H1 (cell line): ENCODE measurements around the gene NKAIN1. TPM values are rescaled to one million over a fixed set of nuclear protein-coding genes. Genes with fewer than 3 reads are reported as not detected.

Source experiments
- CTCF ChIA-PET: fragments of 300-600 bp; sonication (Branson Sonifier 250); formaldehyde crosslinking; loops from one replicate; lab custom pipeline; 2021; ENCODE audit not compliant: partially characterized antibody; lab: Charles Lee
- POLR2A ChIA-PET: fragments of 300-600 bp; sonication (Branson Sonifier 250); formaldehyde crosslinking; loops from one replicate; lab custom pipeline; 2021; ENCODE audit warnings: inconsistent platforms; ENCODE audit not compliant: partially characterized antibody; lab: Charles Lee
- DNase-seq, 2 experiments: peaks; one replicate each; pipeline versions ENCODE4 v3.0.0 to v3.0.0-alpha.2; 2010 to 2022; ENCODE audit warnings: low spot score in 2 of 2, low read depth in 1 of 2, mixed read lengths in 1 of 2
- FAIRE-seq: peaks from 2 replicates; lab custom pipeline; 2011; peaks lifted over from hg19 to GRCh38; lab: Jason Lieb, UNC
- H2AFZ ChIP-seq: 2 replicates; pipeline ENCODE4 v1.8.1; 2012; ENCODE audit warnings: low read length, inconsistent platforms
- H2AK5ac ChIP-seq: 2 replicates; pipeline ENCODE4 v1.6.1; 2013; ENCODE audit warnings: low read depth, low read length
- H2BK120ac ChIP-seq: replicated peaks from 2 replicates; pipeline ENCODE3; 2013; ENCODE audit warnings: low read depth, low read length, inconsistent platforms
- H2BK12ac ChIP-seq: 2 replicates; pipeline ENCODE4 v1.6.1; 2013; ENCODE audit warnings: low read depth, low read length
- H2BK15ac ChIP-seq: 2 replicates; pipeline ENCODE4 v1.6.1; 2013; ENCODE audit warnings: low read length
- H2BK20ac ChIP-seq: 2 replicates; pipeline ENCODE4 v1.6.1; 2013; ENCODE audit warnings: low read length
- H2BK5ac ChIP-seq: 2 replicates; pipeline ENCODE4 v1.6.1; 2013; ENCODE audit warnings: low read depth, low read length
- H3K14ac ChIP-seq: 2 replicates; pipeline ENCODE4 v1.6.1; 2013; ENCODE audit warnings: inconsistent platforms; ENCODE audit not compliant: insufficient read length
- H3K18ac ChIP-seq: 2 replicates; pipeline ENCODE4 v1.6.1; 2013; ENCODE audit warnings: low read length; ENCODE audit errors: extremely low read depth
- H3K23ac ChIP-seq: 2 replicates; pipeline ENCODE4 v1.6.1; 2013; ENCODE audit warnings: inconsistent platforms; ENCODE audit not compliant: insufficient read length
- H3K23me2 ChIP-seq: 2 replicates; pipeline ENCODE4 v1.6.1; 2013; ENCODE audit warnings: low read depth, low read length
- H3K27ac ChIP-seq: 2 replicates; pipeline ENCODE4 v1.6.1; 2011; ENCODE audit warnings: low read depth, low read length, inconsistent platforms
- H3K27me3 ChIP-seq, 4 experiments: replicated peaks in 1 of 4; 1 replicate in 1 of 4; 2 replicates in 3 of 4; pipeline versions ENCODE4 v1.6.1 to v1.8.1; 2011 to 2013; ENCODE audit warnings: low read length in 3 of 4, mild to moderate bottlenecking in 3 of 4, inconsistent platforms in 2 of 4, mixed read lengths in 2 of 4, moderate library complexity in 1 of 4; ENCODE audit not compliant: control insufficient read depth in 3 of 4, insufficient read depth in 3 of 4; ENCODE audit errors: extremely low read depth in 1 of 4
- H3K36me3 ChIP-seq, 4 experiments: 2 replicates each; pipeline versions ENCODE4 v1.6.1 to v1.8.1; 2011 to 2013; ENCODE audit warnings: mild to moderate bottlenecking in 4 of 4, low read length in 3 of 4, moderate library complexity in 2 of 4, control low read depth in 1 of 4, inconsistent platforms in 1 of 4; ENCODE audit not compliant: insufficient read depth in 4 of 4, control insufficient read depth in 2 of 4
- H3K4ac ChIP-seq: replicated peaks from 2 replicates; pipeline ENCODE3; 2013; ENCODE audit warnings: low read length, low read depth, mixed read lengths, inconsistent platforms; ENCODE audit not compliant: insufficient read length
- H3K4me1 ChIP-seq, 4 experiments: replicated peaks in 1 of 4; 1 replicate in 1 of 4; 2 replicates in 3 of 4; pipeline versions ENCODE4 v1.6.1 to v1.8.1; 2011 to 2013; ENCODE audit warnings: low read length in 3 of 4, inconsistent platforms in 2 of 4, mixed read lengths in 1 of 4; ENCODE audit not compliant: insufficient read depth in 4 of 4, control insufficient read depth in 3 of 4
- H3K4me2 ChIP-seq, 2 experiments: 2 replicates each; pipeline versions ENCODE4 v1.6.1 to v1.8.1; 2011 to 2013; ENCODE audit warnings: low read depth in 2 of 2, low read length in 2 of 2, control low read depth in 1 of 2, inconsistent platforms in 1 of 2, mild to moderate bottlenecking in 1 of 2; ENCODE audit not compliant: insufficient read depth in 1 of 2
- H3K4me3 ChIP-seq, 4 experiments: fragments of 200-600, 300-600 bp in 1 of 4; sonication (generic), shearing (Covaris generic), sonication (Bioruptor Twin) in 1 of 4; 2 replicates each; pipeline versions ENCODE4 v1.5.1 to v1.8.1; 2011 to 2016; ENCODE audit warnings: low read length in 4 of 4, low read depth in 3 of 4, control low read depth in 2 of 4, inconsistent platforms in 2 of 4, mild to moderate bottlenecking in 2 of 4, mixed read lengths in 1 of 4, moderate library complexity in 1 of 4; ENCODE audit not compliant: insufficient read depth in 2 of 4; ENCODE audit errors: extremely low read depth in 1 of 4
- H3K56ac ChIP-seq: replicated peaks from 2 replicates; pipeline ENCODE3; 2013; ENCODE audit warnings: low read depth, mild to moderate bottlenecking, mixed read lengths, low read length, inconsistent platforms; ENCODE audit not compliant: insufficient read length
- H3K79me1 ChIP-seq: 2 replicates; pipeline ENCODE4 v1.6.1; 2013; ENCODE audit warnings: low read depth, low read length, control low read depth
- H3K79me2 ChIP-seq, 2 experiments: 2 replicates each; pipeline versions ENCODE4 v1.6.1 to v1.8.1; 2012 to 2013; ENCODE audit warnings: low read length in 2 of 2, mild to moderate bottlenecking in 2 of 2, inconsistent platforms in 1 of 2; ENCODE audit not compliant: insufficient read depth in 2 of 2, control insufficient read depth in 1 of 2
- H3K9ac ChIP-seq, 4 experiments: replicated peaks in 1 of 4; 1 replicate in 1 of 4; 2 replicates in 3 of 4; pipeline versions ENCODE4 v1.6.1 to v1.8.1; 2011 to 2013; ENCODE audit warnings: low read depth in 3 of 4, low read length in 3 of 4, control low read depth in 2 of 4, mild to moderate bottlenecking in 2 of 4, moderate library complexity in 2 of 4, inconsistent platforms in 1 of 4; ENCODE audit errors: extremely low read depth in 1 of 4
- H3K9me3 ChIP-seq, 2 experiments: 2 replicates each; pipeline versions ENCODE4 v1.6.1 to v1.8.1; 2012 to 2013; ENCODE audit warnings: mild to moderate bottlenecking in 2 of 2, moderate library complexity in 2 of 2, control low read depth in 1 of 2, inconsistent platforms in 1 of 2, low read depth in 1 of 2, low read length in 1 of 2, mixed read lengths in 1 of 2; ENCODE audit not compliant: insufficient read depth in 2 of 2
- H4K20me1 ChIP-seq, 2 experiments: replicated peaks in 1 of 2; 2 replicates each; pipeline versions ENCODE3 to v1.8.1; 2011 to 2013; ENCODE audit warnings: inconsistent platforms in 2 of 2, low read length in 2 of 2, mild to moderate bottlenecking in 1 of 2; ENCODE audit not compliant: insufficient read depth in 2 of 2, control insufficient read depth in 1 of 2
- H4K5ac ChIP-seq: 2 replicates; pipeline ENCODE4 v1.6.1; 2013; ENCODE audit warnings: low read length, low read depth, mixed read lengths, inconsistent platforms; ENCODE audit not compliant: insufficient read length
- H4K8ac ChIP-seq: 2 replicates; pipeline ENCODE4 v1.8.0; 2013; ENCODE audit warnings: mild to moderate bottlenecking, moderate library complexity, low read length, inconsistent platforms; ENCODE audit not compliant: insufficient read depth; ENCODE audit errors: extremely low read depth
- H4K91ac ChIP-seq: replicated peaks from 2 replicates; pipeline ENCODE3; 2013; ENCODE audit warnings: low read length, mixed read lengths, inconsistent platforms; ENCODE audit not compliant: insufficient read length
- CEBPB ChIP-seq: IDR thresholded peaks from 2 replicates; pipeline ENCODE4 v1.6.1; 2012; ENCODE audit warnings: low read depth, low read length
- JUND ChIP-seq: IDR thresholded peaks from 2 replicates; pipeline ENCODE4 v1.6.1; 2011; ENCODE audit warnings: mild to moderate bottlenecking, improper control_type of control experiment, low read length
- KDM1A ChIP-seq: fragments of 200-600, 300-600 bp; sonication (generic); IDR thresholded peaks from 2 replicates; pipeline ENCODE4 v1.7.1; 2016; ENCODE audit warnings: mild to moderate bottlenecking, low read length, borderline replicate concordance
- KDM5A ChIP-seq: fragments of 200-600 bp; IDR thresholded peaks from 2 replicates; pipeline ENCODE4 v1.7.1; 2012; ENCODE audit warnings: mild to moderate bottlenecking, low read length, inconsistent platforms, mixed read lengths
- RXRA ChIP-seq: IDR thresholded peaks from 2 replicates; pipeline ENCODE4 v1.6.1; 2011; ENCODE audit warnings: low read depth, mild to moderate bottlenecking, low read length, moderate library complexity; ENCODE audit not compliant: insufficient read depth
- WGBS, 2 experiments: shearing (Covaris generic) in 1 of 2; methylation state at CpG; one replicate each; pipeline versions ENCODE4 v1.1.6 to v1.1.7; 2013 to 2015; ENCODE audit warnings: low lambda C conversion rate in 2 of 2, mixed read lengths in 2 of 2, inconsistent platforms in 1 of 2, low coverage in 1 of 2, missing lambda C conversion rate in 1 of 2; ENCODE audit not compliant: insufficient replicate concordance in 2 of 2, insufficient coverage in 1 of 2, insufficient read length in 1 of 2; ENCODE audit errors: extremely low coverage in 1 of 2, missing lambda C conversion rate in 1 of 2; 5-methylcytosine and 5-hydroxymethylcytosine counted together
- polyA plus RNA-seq, 7 experiments: library from polyadenylated mRNA; depleted of rRNA in 3 of 7; stranded (reverse) in 5 of 7; unstranded in 2 of 7; fragments of >200 nt in 5 of 7; fragments of 200-250 nt in 2 of 7; gene quantifications; 1 replicate in 5 of 7; 2 replicates in 1 of 7; 4 replicates in 1 of 7; pipeline versions ENCODE4 v1.2.1 to v1.2.3, GENCODE V29; 2011 to 2013; ENCODE audit warnings: missing spikeins in 2 of 7, mixed read lengths in 2 of 7
- total RNA-seq: library from RNA; stranded (reverse); fragmentation: NEBNext Ultra II Directional; extraction: Animal tissue kit (Norgen Biotek cat#: 25700); gene quantifications from 2 replicates; pipeline ENCODE4 v1.2.1, GENCODE V29; 2021

The NKAIN1 gene
- total and polyA plus RNA-seq, 2 of the 8 experiments (the other 6 are each of a cell fraction or from before 2014, with no cell fraction given), result 59.3 to 66.9 TPM

- 77% methylated on average over 3 of the region's 3 CpGs; no CpG with 5 or more reads in 1 of the 2 experiments for WGBS, 2 experiments
- Histone ChIP-seq H3K56ac (no peak overlapping the region), H3K23ac (no peak overlapping the region), H3K36me3 (no peaks in the 10 kb centered on the region), H3K14ac (no peak overlapping the region), H3K4me1 (peaks cover 0 to 3% (median 1%) of the 10 kb centered on the region in 4 experiments; a peak in 2 of 7 replicates), H3K9ac (no peak overlapping the region; a peak in 1 of 7 replicates), H2AFZ (no peak overlapping the region), H2AK5ac (no peak overlapping the region), H4K20me1 (no peaks in the 10 kb centered on the region), H3K9me3 (no peaks in the 10 kb centered on the region), H3K4me3 (no peak overlapping the region), H4K5ac (no peak overlapping the region), H2BK120ac (no peak overlapping the region), H3K4ac (no peak overlapping the region), H3K27ac (no peak overlapping the region), H3K23me2 (no peaks in the 10 kb centered on the region), H3K79me1 (no peaks in the 10 kb centered on the region), H4K8ac (no peak overlapping the region), H4K91ac (no peak overlapping the region), H2BK20ac (no peak overlapping the region), H2BK5ac (no peak overlapping the region), H3K27me3 (no peaks in the 10 kb centered on the region), H3K18ac (no peak overlapping the region), H3K79me2 (no peaks in the 10 kb centered on the region), H2BK15ac (no peak overlapping the region), H3K4me2 (no peak overlapping the region; a peak in 1 of 4 replicates), H2BK12ac (no peak overlapping the region)
- FAIRE-seq (no peak), DNase-seq (no peak)
- ChIA-PET CTCF (interaction anchor here (0.8 to 1.6 kb wide), 4 partner anchors 10 to 36 kb away, joined by 3 to 6 read pairs (median 4); no protein-coding TSS in a partner anchor), POLR2A (interaction anchor here (1.3 kb wide), 1 partner anchor 9 kb away, joined by 7 read pairs; no protein-coding TSS in a partner anchor)
- TF ChIP-seq CEBPB (no peak), KDM5A (no peak), KDM1A (no peak), RXRA (no peak), JUND (no peak)
Measured at GRCh38 chr1:31145648-31146047, 94.0 kb downstream of the NKAIN1 start.
